DND-41 (cell line): Measurements from ENCODE around the gene ABLIM1.

Experiments
- ATAC-seq: fragments of 200-7000 bp; cut with Tn5 transposase; 3 replicates; pipeline ENCODE4 v1.9.1; 2021; ENCODE audit warnings: low read depth; ENCODE audit not compliant: insufficient read depth
- DNase-seq: peaks from one replicate; pipeline ENCODE4 v3.0.0-alpha.2; 2020
- H2AFZ ChIP-seq: 2 replicates; pipeline ENCODE4 v1.6.0; 2012; ENCODE audit warnings: low read depth, low read length
- H3K27ac ChIP-seq: 2 replicates; pipeline ENCODE4 v1.5.1; 2012; ENCODE audit warnings: low read length, inconsistent platforms
- H3K27me3 ChIP-seq: fragments of 200-600 bp; sonication (generic); 2 replicates; pipeline ENCODE4 v1.6.0; 2012; ENCODE audit warnings: low read length, mild to moderate bottlenecking, inconsistent platforms; ENCODE audit not compliant: insufficient read depth, poor library complexity
- H3K36me3 ChIP-seq: 2 replicates; pipeline ENCODE4 v1.5.1; 2012; ENCODE audit warnings: low read length, inconsistent platforms; ENCODE audit not compliant: insufficient read depth
- H3K4me1 ChIP-seq: 2 replicates; pipeline ENCODE4 v1.5.1; 2012; ENCODE audit warnings: mild to moderate bottlenecking, low read length; ENCODE audit not compliant: insufficient read depth
- H3K4me2 ChIP-seq: 2 replicates; pipeline ENCODE4 v1.6.0; 2012; ENCODE audit warnings: mild to moderate bottlenecking, moderate library complexity, low read length, inconsistent platforms; ENCODE audit not compliant: insufficient read depth
- H3K4me3 ChIP-seq, 2 experiments: fragments of 200-600 bp in 1 of 2; shearing (Covaris generic) in 1 of 2; 2 replicates each; pipeline ENCODE4 v1.5.1; 2012 to 2016; ENCODE audit warnings: inconsistent platforms in 2 of 2, low read length in 2 of 2, mild to moderate bottlenecking in 2 of 2, low read depth in 1 of 2, moderate library complexity in 1 of 2
- H3K79me2 ChIP-seq: 2 replicates; pipeline ENCODE4 v1.6.0; 2012; ENCODE audit warnings: low read length, inconsistent platforms; ENCODE audit not compliant: insufficient read depth
- H3K9ac ChIP-seq: 2 replicates; pipeline ENCODE4 v1.6.0; 2012; ENCODE audit warnings: low read depth, mild to moderate bottlenecking, inconsistent platforms, low read length, moderate library complexity
- H3K9me3 ChIP-seq: 2 replicates; pipeline ENCODE4 v1.5.1; 2012; ENCODE audit warnings: low read length, moderate library complexity, mild to moderate bottlenecking, inconsistent platforms; ENCODE audit not compliant: insufficient read depth, severe bottlenecking
- H4K20me1 ChIP-seq: 2 replicates; pipeline ENCODE4 v1.6.0; 2012; ENCODE audit warnings: low read length; ENCODE audit not compliant: insufficient read depth
- EZH2 ChIP-seq: IDR thresholded peaks from 3 replicates; pipeline ENCODE4 v1.6.1; 2012; ENCODE audit warnings: borderline replicate concordance, low read depth, mild to moderate bottlenecking, moderate library complexity, low read length, inconsistent platforms; ENCODE audit not compliant: severe bottlenecking
- TF ChIP-seq, protein P1 (sequence below): IDR thresholded peaks from 2 replicates; pipeline ENCODE4 v1.5.1; 2012; ENCODE audit warnings: borderline replicate concordance, low read length, moderate library complexity, mild to moderate bottlenecking; ENCODE audit not compliant: poor library complexity, severe bottlenecking; ENCODE audit errors: extremely low read depth

Gene ABLIM1

DNA sequence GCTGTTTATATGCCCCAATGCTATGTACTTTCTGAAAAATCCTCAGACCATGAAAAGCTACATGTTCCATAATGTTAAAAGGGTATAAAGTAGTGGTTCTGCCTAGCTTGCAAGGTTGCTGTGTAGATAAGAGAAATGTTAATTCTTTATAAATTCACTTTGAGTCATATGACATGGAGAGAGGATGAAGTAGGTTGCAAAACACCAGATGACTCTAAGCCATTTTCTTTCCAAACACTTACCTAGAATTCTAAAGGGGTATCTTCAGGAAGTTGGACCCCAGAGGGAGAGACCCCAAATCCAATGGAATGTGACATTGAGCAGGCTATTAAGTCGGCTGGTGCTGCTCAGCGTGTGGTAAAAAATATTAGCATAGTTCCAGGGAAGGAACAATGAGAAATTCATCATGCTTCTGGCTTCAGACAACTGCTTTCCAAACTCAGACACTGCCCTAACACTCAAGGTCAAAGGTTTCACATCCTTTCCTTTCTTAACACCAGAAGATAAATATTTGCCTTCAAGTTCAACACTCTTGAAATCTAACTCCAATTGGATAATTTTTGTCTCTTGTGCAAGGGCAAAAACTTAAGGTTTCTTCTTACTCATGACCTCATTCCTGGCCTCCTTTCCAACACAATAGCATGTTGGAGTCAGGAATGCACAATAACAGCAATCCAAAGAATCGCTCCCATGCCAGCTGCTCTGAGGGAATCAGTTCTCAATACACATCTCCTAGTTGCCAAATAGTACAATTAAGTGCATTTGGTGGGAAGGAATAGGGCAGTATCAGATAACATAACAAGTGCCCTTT is 153.1 kb downstream of the ABLIM1 start:
- Histone ChIP-seq H3K36me3 (no peaks in the 10 kb centered on the region), H3K4me1 (no peaks in the 10 kb centered on the region), H3K4me2 (no peak overlapping the region), H3K4me3 (no peak overlapping the region), H3K27me3 (peaks cover 16% of the 10 kb centered on the region), H3K79me2 (no peaks in the 10 kb centered on the region), H3K9ac (no peak overlapping the region), H2AFZ (no peak overlapping the region), H3K9me3 (no peaks in the 10 kb centered on the region), H4K20me1 (0 out of 2 replicates have a peak, but pooled peaks cover 4% of the 10 kb centered on the region), H3K27ac (no peak overlapping the region)
- ATAC-seq (no peak), DNase-seq (no peak)
- TF ChIP-seq, protein P1, sequence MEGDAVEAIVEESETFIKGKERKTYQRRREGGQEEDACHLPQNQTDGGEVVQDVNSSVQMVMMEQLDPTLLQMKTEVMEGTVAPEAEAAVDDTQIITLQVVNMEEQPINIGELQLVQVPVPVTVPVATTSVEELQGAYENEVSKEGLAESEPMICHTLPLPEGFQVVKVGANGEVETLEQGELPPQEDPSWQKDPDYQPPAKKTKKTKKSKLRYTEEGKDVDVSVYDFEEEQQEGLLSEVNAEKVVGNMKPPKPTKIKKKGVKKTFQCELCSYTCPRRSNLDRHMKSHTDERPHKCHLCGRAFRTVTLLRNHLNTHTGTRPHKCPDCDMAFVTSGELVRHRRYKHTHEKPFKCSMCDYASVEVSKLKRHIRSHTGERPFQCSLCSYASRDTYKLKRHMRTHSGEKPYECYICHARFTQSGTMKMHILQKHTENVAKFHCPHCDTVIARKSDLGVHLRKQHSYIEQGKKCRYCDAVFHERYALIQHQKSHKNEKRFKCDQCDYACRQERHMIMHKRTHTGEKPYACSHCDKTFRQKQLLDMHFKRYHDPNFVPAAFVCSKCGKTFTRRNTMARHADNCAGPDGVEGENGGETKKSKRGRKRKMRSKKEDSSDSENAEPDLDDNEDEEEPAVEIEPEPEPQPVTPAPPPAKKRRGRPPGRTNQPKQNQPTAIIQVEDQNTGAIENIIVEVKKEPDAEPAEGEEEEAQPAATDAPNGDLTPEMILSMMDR: no peak
- no peak for TF ChIP-seq EZH2

- H3K79me2 ChIP-seq: no peaks in the 10 kb centered on the region
- no peak overlapping the region for H3K27ac ChIP-seq
- ATAC-seq (no peak), DNase-seq (no peak)
- H3K9ac ChIP-seq: no peak overlapping the region
- H3K4me2 ChIP-seq: no peak overlapping the region
- no peaks in the 10 kb centered on the region for H3K9me3 ChIP-seq
- H3K4me3 ChIP-seq: no peak overlapping the region
- no peak overlapping the region for H2AFZ ChIP-seq
- H3K27me3 ChIP-seq: peaks cover 10% of the 10 kb centered on the region
- TF ChIP-seq, protein P1: no peak
- TF ChIP-seq EZH2: no peak
- H3K4me1 ChIP-seq: no peaks in the 10 kb centered on the region
- H4K20me1 ChIP-seq: 0 out of 2 replicates have a peak, but pooled peaks cover 2% of the 10 kb centered on the region
- no peaks in the 10 kb centered on the region for H3K36me3 ChIP-seq
Measured at GRCh38 chr10:114502074-114502473, 156.0 kb downstream of the ABLIM1 start.

DNA sequence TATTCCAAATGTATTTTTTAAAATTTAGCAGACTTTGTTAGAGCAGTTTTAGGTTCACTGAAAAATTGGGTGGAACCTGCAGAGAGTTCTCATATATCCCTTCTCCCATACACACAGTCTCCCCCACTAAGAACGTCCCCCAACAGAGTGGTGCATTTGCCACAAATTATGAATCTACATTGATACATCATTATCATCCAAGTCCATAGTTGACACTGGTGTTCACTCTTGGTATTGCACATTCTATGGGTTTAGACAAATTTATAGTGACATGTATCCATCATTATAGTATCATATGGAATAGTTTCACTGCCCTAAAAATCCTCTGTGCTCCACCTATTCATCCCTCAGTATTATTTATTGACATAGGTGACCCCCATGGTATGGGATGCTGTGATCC is 156.4 kb downstream of the ABLIM1 start:
- no peak overlapping the region for H3K4me2 ChIP-seq
- H2AFZ ChIP-seq: no peak overlapping the region
- H3K9ac ChIP-seq: no peak overlapping the region
- DNase-seq (no peak), ATAC-seq (no peak)
- H3K9me3 ChIP-seq: no peaks in the 10 kb centered on the region
- no peak overlapping the region for H3K4me3 ChIP-seq
- H4K20me1 ChIP-seq: 0 out of 2 replicates have a peak, but pooled peaks cover 2% of the 10 kb centered on the region
- TF ChIP-seq, protein P1: no peak
- TF ChIP-seq EZH2: no peak
- H3K4me1 ChIP-seq: no peaks in the 10 kb centered on the region
- H3K36me3 ChIP-seq: no peaks in the 10 kb centered on the region
- no peak overlapping the region for H3K27ac ChIP-seq
- H3K79me2 ChIP-seq: no peaks in the 10 kb centered on the region
- peaks cover 10% of the 10 kb centered on the region for H3K27me3 ChIP-seq

- Histone ChIP-seq H3K9me3 (no peaks in the 10 kb centered on the region), H3K4me3 (no peak overlapping the region), H3K27me3 (peaks cover 10% of the 10 kb centered on the region), H3K4me2 (no peak overlapping the region), H3K4me1 (no peaks in the 10 kb centered on the region), H3K9ac (no peak overlapping the region), H3K27ac (no peak overlapping the region), H2AFZ (no peak overlapping the region), H3K36me3 (no peaks in the 10 kb centered on the region), H4K20me1 (0 out of 2 replicates have a peak, but pooled peaks cover 2% of the 10 kb centered on the region), H3K79me2 (no peaks in the 10 kb centered on the region)
- DNase-seq (no peak), ATAC-seq (no peak)
- TF ChIP-seq, protein P1: no peak
- TF ChIP-seq EZH2: no peak
Measured at GRCh38 chr10:114500643-114501042, 157.4 kb downstream of the ABLIM1 start.
